Measurements from ENCODE around the gene RPGRIP1. TPM values are rescaled to one million over a fixed set of nuclear protein-coding genes. Genes with fewer than 3 reads are reported as not detected.

RPGRIP1 gene
- total and polyA plus RNA-seq, 9 of the 15 experiments (the other 6 are each of a cell fraction or from before 2014, with no cell fraction given): 0.47 to 0.95 (median 0.65) TPM; not detected in 1

- no peak for TF ChIP-seq GTF3C2 (IDR thresholded peaks at IDR 0.05; ENCODE audit: borderline replicate concordance, extremely low read depth, insufficient read length)
- no peak for TF ChIP-seq CREBBP (IDR thresholded peaks at IDR 0.05; ENCODE audit: low read depth, low read length)
These were observed 38.6 kb upstream of the RPGRIP1 start (continued) for GRCh38 chr14:21241218-21241819.

DNA sequence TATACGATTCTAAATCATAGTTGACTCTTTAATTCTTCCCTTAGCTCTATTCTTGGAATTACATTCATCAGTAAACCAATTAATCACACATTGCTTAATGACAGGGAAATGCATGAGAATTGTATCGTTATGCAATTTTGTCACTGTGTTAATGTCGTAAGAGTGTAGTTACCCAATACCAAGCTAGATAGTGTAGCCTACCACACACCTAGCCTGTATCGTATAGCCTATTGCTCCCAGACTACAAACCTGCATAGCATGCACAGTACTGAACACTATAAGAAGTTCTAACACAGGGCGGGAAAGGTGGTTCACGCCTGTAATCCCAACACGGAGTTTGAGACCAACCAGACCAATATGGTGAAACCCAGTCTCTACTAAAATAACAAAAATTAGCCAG lies 35.3 kb upstream of the RPGRIP1 start:
- BruUV-seq (replicated peaks): no TSS peak
- Histone ChIP-seq H3K9me3 (replicated peaks; ENCODE audit: control insufficient read depth, insufficient read depth, low read depth, low read length) (no peaks in the 10 kb centered on the region), H4K20me1 (replicated peaks; ENCODE audit: control insufficient read depth, insufficient read depth, low read length) (peaks cover 33% of the 10 kb centered on the region), H3K9me1 (ENCODE audit: control insufficient read depth, insufficient read depth, low read length) (no peaks in the 10 kb centered on the region), H2AFZ (ENCODE audit: low read depth, low read length) (no peak overlapping the region), H3K27me3 (ENCODE audit: control insufficient read depth in 2 of 2, insufficient read depth in 2 of 2, low read length in 2 of 2) (no peaks in the 10 kb centered on the region), H3K36me3 (ENCODE audit: control insufficient read depth, insufficient read depth, low read length) (peaks cover 95% of the 10 kb centered on the region), H3K4me2 (ENCODE audit: insufficient read depth, low read length) (no peak overlapping the region), H3K27ac (ENCODE audit: extremely low read depth, low read depth, low read length) (no peak overlapping the region), H3K4me3 (no peak overlapping the region), H3K4me1 (replicated peaks in 1 of 2; ENCODE audit: control insufficient read depth in 2 of 2, insufficient read depth in 2 of 2, low read length in 2 of 2) (peaks cover 0 to 2% of the 10 kb centered on the region in 2 experiments; a peak in 2 of 5 replicates), H3K9ac (ENCODE audit: insufficient read depth in 1 of 2, low read depth in 2 of 2, low read length in 2 of 2) (no peak overlapping the region), H3K79me2 (ENCODE audit: control insufficient read depth, insufficient read depth, low read length) (peaks cover 100% of the 10 kb centered on the region)
- intact Hi-C loops (cut with micrococcal nuclease) (no loop called here), in situ Hi-C loops (cut with MboI) (no loop called here)
- POLR2A ChIA-PET: interaction anchor here (1.2 to 2.8 kb wide), 4 partner anchors 10 to 47 kb away, joined by 3 to 14 read pairs (median 4); no protein-coding TSS in a partner anchor
- no peak for DNase-seq (ENCODE audit: extremely low read depth in 1 of 4, low spot score in 3 of 4)
- 89% methylated on average over 7 of the region's 7 CpGs for WGBS (ENCODE audit: insufficient coverage, low coverage, missing lambda C conversion rate)
- FAIRE-seq: no peak
- ATAC-seq: peak; percentile 13; the same call in 1 of the 3 replicates
- CTCF ChIA-PET (ENCODE audit: low intra/inter-chr PET ratio): interaction anchor here (0.6 kb wide), 1 partner anchor 176 kb away, joined by 4 read pairs; no protein-coding TSS in a partner anchor
- no peak for TF ChIP-seq THRAP3 (IDR thresholded peaks at IDR 0.05; ENCODE audit: borderline replicate concordance)
- no peak for TF ChIP-seq STAT5B (CRISPR knock-in tag; IDR thresholded peaks at IDR 0.05)
- TF ChIP-seq PREB (CRISPR knock-in tag; IDR thresholded peaks at IDR 0.05): no peak
- TF ChIP-seq CEBPG (CRISPR knock-in tag; IDR thresholded peaks at IDR 0.05): no peak
- peak in 1 of 2 experiments; percentile 46; a peak in 1 of 4 replicates for TF ChIP-seq CEBPG (tag; conservative IDR thresholded peaks at IDR 0.05 in 1 of 2, IDR thresholded peaks at IDR 0.05 in 1 of 2)
- no peak for TF ChIP-seq SIX5 (IDR thresholded peaks at IDR 0.05; ENCODE audit: borderline replicate concordance in 1 of 2, insufficient read depth in 1 of 2, low read depth in 1 of 2, low read length in 2 of 2)
- TF ChIP-seq TSC22D4 (tag; IDR thresholded peaks at IDR 0.05): no peak
- TF ChIP-seq ZNF253 (CRISPR knock-in tag; conservative IDR thresholded peaks at IDR 0.05): no peak
- TF ChIP-seq CEBPB (tag; IDR thresholded peaks at IDR 0.05): peak; percentile 51
- no peak for TF ChIP-seq TRIM28 (IDR thresholded peaks at IDR 0.05)
- peak; percentile 13; the same call in 1 of the 2 replicates for TF ChIP-seq SOX6 (IDR thresholded peaks at IDR 0.05)
- TF ChIP-seq GABPA (tag; conservative IDR thresholded peaks at IDR 0.05; ENCODE audit: low read depth): no peak
- TF ChIP-seq MAZ (CRISPR knock-in tag; conservative IDR thresholded peaks at IDR 0.05 in 1 of 2, IDR thresholded peaks at IDR 0.05 in 1 of 2): no peak
- peak; percentile 46 for TF ChIP-seq POLR2A (conservative IDR thresholded peaks at IDR 0.05)
- TF ChIP-seq RNF2 (IDR thresholded peaks at IDR 0.05): no peak
- no peak for TF ChIP-seq OTX1 (CRISPR knock-in tag; IDR thresholded peaks at IDR 0.05)
